Hematopoietic multipotent progenitor cell treated with erythropoietin and hydrocortisone succinate and interleukin-3 and kit ligand, for 17 days (in vitro differentiated cells): ENCODE measurements around the gene SRPX.
A peak's percentile ranks its signal among the peaks of the same experiment; 100 is the strongest.

Experiments
- DNase-seq: peaks from one replicate; pipeline ENCODE4 v3.0.0-alpha.2; 2015; ENCODE audit warnings: low spot score

Gene SRPX

DNA sequence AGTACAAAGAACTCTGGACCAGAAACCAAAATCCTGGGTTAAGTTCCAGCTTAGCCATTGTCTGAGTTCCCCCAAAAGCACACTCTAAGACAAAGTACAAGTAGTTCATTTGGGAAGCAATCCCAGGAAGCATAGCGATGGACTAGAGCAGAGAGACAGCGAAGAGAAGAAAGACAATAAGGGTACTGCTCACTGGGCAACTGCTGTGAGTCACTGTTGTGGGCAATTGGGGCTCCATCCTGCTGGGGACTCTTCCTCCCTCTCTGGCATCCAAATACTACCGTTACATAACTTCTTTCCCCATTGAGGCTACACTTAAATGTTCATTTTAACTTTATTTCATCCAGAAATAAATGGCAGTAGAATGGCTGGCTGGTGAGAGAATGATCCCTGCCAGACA is 14.1 kb downstream of the SRPX start:
- no peak for DNase-seq

DNA sequence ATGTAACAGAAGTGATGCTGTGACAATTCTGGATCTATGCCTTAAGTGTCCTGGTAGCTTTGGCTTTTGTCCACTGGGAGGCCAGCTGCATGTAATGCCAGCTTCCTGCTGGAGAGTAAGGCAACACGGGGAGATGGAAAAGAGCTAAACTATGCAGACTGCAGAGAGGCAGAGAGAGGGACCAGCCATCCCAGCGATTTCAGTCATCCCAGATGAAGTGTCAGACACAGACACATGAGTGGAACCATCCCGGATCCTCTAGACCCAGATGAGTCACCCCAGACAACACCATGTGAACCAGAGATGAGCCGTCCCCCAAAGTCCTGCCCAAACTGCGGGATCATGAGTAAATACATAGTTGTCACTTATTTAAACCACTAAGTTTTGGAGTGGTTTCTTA is 14.6 kb downstream of the SRPX start:
- no peak for DNase-seq

DNA sequence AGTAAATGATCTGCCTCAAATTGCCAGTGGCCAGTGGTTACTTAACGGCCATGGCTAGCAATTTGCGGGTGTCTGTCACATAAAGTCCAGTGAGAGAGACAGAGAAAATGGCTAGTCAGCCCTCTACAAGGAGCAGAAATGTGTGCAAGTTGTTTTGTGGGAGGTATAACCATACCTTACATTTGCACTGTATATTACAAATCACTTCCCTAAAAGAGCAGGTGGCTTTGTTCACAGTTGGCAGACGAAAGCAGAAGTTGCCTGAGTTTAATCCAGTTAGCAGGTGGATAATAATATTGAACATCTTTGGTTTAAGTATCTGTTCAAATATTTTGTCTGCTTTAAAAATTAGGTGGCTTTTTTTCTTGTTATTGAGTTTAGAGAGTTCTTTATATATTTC is 15.6 kb downstream of the SRPX start:
- DNase-seq = no peak

DNA sequence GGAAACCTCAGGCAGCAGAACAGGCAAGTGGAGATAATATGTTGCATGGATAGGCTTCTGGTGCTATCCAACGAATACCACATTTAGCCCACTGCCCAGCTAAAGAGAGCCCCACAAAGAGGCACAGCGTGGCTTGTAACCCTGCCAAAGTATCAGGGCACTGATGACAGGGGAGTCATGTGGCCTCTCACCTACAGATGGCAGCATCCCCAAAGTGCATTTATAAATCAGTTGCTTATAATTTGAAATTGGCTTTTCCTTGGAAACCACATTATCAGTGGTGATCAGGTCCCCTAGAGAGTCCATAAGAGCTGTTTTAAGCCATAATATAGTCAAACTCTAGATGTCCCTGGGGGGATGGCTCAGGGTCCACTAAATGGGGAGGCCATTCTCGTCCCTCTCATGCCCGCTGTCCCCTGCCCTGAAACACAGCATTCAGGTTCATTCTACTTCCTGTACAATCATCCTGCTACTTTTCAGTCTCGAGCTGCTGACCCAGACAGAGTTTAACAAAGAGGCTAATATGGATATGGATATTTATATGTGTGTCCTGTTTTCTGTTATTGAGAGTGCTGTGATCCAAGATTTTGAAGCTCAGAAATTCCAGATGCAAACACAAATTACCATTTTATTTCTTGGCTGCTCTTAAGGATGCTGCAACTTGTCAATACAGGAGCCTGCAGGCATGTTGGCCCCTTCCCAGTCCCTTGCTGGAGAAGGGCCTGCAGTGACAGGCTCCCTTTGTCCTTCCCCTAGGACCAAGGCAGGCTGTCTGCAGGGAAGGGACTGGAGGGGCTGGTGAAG is 28.5 kb downstream of the SRPX start:
- DNase-seq = no peak

DNA sequence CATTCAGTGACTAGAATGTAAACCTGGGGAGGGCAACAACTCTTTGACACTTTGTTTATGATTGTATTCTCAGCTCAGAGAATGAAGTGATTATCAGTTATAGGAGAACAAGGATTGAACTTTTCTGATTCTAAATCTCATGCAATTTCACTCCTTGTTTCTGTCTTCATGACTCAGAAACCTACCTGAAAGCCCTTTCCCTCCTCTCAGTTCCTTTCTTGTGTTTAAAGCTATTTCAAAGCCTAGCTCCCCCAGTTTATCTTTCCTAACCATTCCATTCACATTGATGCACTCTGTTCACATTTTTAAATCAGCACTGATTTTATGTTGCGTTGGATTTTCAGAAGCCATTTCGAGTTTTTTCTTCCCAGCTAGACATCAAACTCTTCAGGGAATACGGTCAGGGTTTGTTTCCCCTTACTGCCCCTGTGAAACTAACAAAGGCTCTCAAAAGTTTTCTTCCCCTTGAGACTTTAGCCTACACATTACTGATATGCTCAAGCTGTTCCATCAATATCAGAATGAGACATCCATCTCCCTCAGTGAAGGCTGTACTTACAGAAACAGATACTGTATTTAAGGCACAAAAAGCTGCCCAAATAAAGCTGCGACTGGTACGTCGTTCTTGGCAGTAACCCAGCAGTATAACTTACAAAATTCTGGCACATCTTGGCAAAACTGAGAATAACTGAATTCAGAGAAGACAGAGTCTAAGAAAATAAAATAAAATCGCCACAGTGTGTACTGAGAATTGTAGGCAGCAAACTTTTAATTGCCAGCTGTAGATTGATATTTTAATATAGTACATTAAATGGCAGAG is 31.0 kb downstream of the SRPX start:
- no peak for DNase-seq

DNA sequence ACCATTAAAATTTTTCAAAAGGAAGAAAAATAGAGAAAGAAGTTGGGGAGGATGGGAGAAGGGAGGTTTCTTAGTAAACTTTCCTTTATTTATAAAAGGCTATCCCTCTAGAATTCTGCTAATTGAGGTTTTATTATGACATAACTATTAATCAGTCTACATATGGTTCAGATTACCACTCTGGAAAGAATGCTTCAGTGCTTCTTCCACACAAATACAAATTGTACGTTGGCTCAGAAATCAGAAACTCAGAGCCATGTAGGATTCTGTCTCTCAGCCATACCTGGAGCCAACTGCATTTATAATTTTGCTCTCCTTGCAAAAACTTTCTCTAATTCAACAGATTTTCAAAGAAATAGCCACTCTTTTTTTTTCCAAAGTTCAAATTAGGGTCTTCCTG is 37.1 kb downstream of the SRPX start:
- DNase-seq = no peak

DNA sequence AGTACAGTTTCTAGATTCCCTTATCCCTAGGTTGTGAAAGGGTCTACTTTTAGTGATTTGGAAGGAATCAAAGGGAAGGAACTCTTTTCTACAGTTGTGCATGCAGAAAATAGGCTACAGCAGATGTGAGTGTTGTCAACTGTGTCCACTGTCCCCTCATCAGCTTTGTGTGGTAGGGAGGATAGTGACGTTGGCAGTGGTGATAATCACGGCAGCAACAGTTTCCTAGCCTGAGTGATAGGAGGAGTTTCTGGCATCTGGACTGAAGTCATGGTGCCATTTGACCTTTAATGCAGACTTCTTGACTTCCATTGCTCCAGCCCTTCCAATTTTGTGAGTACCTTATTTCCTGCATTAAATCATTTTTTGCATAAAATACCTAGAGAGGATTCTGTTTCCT is 39.3 kb downstream of the SRPX start:
- no peak for DNase-seq

DNA sequence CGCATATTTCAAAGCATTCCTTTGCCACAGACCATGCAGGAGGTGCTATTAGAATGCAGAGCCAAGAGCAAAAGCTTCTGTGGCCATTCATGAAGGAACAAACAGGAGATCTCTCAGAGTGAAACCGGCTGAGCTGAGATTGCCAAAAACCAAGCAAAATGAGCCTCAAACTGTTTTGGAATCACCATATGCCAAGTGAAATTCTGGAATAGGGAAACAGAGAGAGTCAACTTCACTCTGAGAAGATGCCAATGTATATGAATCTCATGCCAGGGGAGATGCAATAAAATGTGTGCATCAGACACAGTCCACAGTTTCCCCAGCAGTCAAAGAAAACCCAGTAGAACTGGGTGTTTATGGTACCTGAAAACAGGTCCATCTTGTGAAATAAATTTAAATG is 42.3 kb downstream of the SRPX start:
- no peak for DNase-seq

DNA sequence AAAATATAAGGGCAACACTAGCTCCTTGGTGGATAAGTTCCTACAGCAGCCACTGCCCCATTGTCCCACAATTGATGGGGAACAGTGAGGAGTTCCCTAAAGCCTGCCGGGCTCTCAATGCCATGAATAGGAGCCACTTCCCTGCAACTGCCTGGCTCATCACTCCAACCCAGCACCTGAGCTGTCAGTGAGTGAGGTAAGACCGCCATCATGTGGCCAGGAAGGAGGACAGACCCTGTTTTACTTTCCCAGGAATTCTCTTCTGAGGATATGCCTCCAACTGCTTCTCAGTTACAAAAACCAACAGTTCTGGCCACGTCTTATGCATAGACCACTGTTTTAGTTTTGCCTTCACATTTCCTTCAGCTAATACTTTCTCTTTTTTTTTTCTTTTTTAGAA is 45.5 kb downstream of the SRPX start:
- DNase-seq = no peak

DNA sequence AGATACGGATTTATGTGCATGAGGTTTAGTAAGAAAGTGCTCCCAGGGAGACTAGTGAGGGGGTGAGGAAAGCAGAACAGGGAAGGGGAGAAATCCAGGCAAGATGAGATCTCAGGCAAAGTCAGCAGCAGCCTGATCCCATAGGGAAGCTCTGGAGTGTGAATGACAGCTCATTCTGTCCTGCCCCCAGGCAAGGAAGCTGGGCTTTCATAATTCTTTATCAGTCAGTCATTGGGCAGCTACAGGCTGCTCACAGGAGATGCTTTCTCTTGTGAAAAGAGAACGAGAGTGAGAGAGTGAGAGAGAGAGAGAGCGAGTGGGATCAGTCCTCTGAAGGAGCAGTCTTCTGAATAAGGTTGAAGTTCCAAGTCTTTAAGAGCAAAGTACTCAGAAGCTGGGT is 48.1 kb downstream of the SRPX start:
- no peak for DNase-seq

DNA sequence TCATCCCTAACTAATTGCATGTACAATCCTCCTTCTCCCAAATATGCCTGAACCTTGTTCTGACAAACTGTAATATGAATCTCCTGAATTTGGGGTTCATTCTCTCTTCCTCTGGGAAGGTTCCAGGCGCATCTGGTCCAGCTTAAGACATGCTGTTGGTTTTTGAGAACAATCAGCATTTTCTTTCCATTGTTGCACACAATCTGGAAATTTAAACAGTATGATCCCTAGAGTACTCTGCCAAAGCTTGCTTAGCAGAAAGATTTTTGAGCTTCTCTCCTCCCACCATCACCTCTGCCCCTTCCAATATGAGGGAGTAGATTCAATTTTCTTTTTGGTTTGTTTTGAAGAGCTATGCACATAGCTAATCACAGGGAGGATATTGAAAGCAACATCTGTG is 50.1 kb downstream of the SRPX start:
- DNase-seq = no peak

DNA sequence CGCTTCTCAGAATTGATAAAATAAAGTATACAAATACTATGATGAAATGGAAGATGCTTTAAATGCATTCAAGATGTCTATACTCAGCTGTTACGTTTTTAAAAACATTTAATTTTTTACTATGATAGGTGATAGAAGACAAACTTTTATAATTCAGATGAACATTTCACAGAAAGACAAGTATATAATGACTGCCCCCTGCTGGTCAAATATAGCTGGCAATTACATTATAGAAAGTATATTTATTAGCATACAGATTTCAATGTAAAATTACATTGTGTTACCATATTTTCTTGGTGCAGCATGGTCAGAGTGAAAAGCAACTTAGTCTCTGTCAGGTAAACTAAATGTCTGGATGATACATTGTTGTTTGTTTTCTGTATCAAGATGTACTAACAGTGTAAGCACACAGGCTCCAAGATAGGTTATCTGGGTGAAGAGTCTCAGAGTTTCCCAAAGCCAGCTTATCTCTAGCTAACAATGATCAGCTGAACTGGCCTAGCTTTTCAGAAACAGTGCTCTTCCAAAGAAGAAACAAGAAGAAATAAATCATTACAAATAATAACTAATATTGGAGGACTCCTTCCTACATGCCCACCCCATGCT is 54.1 kb downstream of the SRPX start:
- DNase-seq = peak; percentile 19

DNA sequence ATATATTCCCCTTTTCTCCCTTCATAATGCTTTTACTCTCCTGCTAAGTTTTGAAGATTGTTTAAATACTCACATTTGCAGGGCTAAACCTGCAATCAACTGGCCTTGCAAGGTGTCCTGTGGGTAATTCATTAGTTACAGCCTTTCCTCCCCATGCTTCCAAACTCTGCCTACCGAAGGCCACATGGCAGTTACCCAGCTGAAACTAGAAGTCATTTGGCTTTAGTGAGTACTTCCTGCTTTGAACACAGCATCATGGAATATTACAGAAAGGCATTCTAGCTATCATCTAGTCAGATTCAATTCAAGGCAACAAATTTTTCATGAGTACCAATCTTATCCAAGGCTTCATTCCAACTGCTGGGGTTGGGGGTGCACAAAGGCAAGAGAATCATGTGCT is 55.6 kb downstream of the SRPX start:
- no peak for DNase-seq

DNA sequence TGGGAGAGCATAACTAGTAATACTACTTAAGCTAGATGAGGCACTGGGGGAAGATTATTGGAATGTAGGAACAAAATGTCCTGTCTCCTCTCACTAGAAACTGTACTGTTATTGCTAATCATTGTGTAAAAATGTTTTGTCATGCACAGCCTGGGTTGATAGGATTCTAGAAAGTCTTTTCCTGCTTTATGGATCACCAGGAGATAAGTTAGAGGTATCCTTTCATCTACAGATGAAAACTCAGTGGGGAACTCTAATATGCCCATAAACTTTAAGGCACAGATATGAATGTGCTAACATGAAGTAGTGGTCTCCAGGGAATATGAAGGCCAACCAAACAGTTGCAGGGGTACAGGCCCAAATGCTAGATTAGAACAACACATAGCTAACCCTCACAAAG is 57.5 kb downstream of the SRPX start:
- no peak for DNase-seq

DNA sequence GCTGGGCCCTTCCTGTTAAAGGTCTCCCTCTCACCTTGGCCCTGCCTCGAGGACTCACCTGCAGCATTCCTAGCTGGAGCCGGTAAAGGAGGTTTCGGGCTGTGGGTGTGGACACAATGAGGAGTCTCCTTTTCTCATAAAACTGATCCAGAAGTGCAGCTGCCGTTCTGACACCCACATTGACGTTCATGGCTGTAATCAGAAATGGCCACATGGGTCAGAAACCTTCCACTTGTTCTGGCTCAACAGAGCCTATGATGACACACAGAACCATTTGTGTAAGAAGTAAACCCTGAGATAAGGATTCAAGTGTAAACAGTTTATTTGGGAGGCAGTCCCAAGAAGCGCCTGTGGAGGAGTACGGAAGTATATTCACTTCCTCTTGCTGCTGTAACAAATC is 63.8 kb downstream of the SRPX start:
- DNase-seq = no peak

DNA sequence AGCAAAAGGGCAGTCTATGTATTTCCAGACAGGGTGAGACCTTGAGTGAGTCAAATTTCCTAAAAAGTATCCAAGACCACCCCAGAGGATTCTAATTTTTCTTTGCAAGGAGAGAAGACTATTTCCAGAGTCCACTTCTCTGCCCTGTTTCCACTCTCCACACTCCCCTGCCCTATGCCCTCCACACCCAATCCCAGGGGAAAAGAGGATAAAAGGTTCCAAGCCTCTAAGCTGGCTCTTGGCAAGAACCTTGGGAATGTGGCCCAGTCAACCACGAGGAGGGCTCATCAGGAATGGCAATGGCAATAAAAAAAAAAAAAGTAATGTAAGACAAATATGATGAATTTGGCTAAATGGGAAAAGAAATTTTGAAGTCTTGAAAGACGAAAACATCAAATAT is 65.9 kb downstream of the SRPX start:
- no peak for DNase-seq

DNA sequence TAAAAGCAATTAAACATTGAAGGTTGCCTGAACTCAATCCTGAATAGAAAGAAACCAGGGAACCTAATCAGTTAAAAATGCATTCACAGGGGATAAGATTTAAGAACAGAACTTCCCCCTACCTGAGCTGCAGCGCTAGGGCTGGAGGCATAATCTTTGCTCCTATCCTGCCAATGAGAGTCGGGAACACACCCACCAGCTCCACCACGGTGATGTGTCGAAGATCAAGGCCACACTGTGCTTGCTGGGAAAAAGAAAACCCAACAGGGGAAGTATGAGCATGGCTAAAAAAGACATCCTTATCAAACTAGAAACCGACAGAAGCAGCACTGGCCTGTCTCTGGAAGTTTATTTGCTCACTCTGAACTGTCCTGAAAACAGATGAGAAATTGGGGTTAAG is 66.3 kb downstream of the SRPX start:
- DNase-seq = no peak

DNA sequence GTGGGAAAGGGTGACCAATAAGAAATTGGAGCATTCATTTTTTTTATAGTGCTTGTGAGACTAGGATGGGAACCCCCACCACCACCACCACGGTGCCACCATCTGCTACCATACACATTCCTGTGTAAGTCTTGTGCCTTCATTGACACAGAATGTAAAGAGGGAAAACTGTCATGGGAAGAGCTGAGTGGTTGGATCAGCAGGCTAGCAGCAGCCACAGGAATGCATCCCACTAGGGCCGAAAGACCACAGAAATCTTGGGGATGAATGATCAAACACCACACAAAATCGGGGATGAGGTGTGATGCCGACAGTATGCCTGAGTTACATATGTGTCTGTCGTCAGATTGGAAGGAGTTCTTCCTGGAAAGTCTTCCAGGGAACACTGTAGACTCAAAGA is 69.2 kb downstream of the SRPX start:
- no peak for DNase-seq

DNA sequence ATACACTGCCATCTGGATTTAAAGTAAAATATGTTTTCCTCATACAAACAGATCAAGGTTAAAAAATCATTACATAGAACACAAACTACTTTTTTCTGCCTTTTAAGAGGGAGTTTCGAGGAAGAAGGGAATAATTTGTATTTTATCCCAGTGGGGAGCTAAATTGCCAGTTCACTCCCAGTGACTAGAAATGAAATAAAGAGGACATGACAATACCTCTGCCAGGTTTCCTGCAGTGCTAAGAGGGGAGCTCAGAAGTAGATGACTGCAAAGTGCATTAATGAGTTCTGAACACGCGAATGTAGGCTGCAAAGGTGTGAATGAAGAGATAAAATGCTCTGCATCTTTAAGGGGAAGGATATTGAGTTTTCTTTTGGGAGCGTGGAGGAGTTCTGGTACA is 69.7 kb downstream of the SRPX start:
- DNase-seq = no peak

DNA sequence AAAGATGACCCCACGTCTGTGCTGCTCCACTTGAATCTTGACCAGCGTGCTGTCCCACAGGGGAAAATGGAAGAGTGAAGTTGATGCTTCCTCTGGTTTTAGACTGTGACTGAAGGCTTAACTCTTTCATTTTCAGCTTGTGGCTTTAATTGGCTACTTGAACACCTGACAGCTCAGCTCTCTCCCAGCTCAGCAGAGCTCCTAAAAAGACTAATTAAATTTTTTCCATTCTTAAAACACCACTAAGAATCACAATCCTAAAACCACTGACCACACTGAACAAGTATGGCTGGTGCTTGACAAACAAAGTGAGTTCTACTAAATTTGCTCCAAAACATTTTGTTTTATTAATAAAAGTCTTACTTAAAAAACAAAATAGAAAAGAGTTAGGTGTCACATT is 71.7 kb downstream of the SRPX start:
- no peak for DNase-seq

DNA sequence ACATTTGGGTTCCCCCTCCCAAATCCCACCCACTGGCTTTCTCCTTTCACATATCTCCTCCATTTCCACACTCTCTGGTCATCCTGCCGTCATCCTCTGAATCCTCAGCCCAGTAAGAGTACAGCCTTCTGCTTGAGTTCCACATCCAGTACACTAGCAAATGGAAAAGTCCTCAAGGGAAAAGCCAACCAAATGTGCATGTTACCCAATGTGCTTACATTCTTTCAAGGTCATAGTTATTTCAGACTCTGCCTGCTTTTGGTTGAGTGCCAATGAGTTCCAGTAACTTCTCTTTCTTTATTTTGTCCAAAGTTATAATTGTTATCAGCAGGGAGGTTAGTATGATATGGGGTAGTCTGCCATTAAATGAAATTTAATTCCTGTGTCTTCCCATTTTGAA is 78.1 kb downstream of the SRPX start:
- no peak for DNase-seq

DNA sequence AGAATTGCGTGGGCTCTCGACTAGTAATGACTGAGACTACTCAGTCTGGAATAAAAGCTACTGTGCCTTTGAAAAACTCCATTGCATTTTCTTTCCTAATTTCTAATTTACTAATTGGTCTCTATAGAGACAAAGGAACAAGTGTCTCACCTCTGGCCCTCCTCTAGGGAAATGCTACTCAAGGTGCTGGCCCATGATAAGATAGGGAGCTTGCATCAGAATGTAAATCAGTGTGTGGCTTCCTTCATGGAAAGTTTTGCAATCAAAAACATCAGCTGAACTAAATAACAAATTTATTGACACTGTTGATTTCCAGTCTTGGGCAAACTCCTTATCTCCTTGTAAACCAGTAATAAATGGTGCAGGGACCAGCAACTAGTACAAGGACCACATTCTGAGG is 81.8 kb downstream of the SRPX start:
- no peak for DNase-seq

DNA sequence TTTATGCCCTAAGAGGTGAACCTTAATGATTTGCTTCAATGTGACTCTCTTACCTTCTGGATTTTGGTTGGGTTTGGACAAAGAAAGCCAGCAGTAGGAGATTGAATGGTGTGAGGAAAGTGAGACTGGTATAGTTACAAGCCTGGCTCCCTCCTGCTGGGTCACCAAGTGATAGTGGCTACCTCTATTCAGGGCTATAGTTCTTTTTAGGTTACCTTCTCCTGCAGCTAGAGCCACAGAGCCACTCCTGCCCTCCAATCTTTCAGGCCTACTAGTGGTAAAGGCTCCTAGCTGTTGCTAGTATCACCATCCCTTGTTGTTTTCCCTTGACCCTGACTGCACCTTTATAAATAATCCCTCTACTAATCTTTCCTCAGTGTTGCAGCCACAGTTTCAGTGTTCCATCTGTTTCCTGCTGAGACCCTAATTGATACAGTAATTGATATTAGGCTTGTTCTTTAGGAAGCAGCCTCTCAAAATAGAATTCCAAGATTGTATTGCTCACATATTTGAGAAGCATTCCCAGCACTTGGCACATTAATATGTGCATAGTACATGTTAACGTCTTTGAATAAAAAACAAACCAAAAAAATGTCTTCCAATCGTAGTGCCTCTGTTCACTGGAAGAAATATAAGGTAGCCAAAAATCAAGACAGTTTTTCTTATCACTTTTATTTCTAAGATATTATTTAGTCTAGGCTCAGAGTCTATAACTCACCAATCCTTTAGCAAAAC is 82.3 kb downstream of the SRPX start:
- DNase-seq = no peak
